RPMI8226 (cell line): ENCODE data around the gene KRTAP10-11.
"Not testable (repeated sequence)": the region's sequence is repeated elsewhere in the genome, so short reads cannot be mapped to it uniquely, and the experiment has no call there.

Experiments
- DNase-seq: peaks from one replicate; pipeline ENCODE4 v3.0.0-alpha.2; 2015

Gene KRTAP10-11

DNA sequence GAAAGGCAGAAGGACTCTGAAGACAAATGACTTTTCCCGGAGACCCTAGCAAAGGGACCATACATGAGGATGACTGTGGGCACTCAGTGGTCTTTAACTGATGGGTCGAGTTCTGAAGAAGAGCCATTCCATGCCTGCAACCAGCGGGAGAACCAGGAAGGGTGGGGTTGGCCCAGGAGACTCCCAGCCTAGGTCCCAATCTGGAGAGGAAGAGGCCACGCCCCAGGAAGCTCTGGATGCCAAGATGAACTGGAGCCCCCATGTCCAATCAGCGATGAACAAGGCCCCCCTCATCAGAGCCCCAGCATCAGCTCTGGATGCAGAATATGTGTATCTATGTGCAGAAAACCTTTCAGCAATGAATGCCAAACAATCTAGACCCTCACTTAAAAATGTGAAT is 5.5 kb upstream of the KRTAP10-11 start:
- no peak for DNase-seq

DNA sequence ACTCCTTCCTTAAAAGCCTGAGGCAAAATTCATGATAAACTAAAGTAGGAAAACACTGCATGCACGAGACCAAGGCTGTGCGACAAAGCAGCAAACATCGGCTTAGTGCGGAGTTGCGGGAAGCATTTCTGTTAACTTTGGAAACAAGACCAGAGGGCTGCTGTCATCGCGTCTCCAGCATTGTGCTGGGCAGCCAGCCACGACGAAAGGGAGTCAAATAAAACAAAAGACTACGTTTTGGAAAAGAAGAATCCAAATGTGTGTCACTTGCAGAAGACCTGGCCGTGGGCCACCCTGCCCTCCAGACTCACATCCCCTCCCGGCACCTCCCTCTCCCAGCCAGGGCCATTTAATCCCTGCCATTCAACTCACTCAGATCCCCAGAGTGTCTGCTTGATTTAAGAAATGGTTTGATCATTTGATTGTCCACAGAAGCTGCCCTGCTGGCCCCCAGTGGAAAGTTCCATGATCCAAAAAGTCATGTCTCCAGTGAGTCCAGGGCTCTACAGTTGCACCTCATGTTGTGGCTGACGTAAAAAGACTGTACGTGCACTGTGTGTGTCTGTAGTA is 2.4 kb upstream of the KRTAP10-11 start:
- DNase-seq: no peak

DNA sequence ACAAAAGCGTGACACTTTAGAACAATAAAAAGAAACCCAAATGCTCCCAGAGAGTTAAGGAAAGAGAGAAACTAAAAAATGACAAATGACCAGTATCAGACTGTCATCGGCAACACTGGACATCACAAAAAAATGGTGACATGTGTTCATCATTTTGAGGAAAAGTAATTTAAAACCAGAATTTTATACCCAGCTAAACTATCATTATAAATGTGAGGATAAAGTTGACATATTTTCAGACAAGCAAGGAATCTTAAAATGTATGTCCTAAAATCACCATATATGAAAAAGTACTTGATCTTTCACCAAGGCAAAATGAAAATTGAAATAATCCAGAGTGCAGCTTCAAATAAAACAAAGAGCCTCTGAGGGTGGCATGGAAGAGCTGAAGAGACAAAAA is 1.3 kb upstream of the KRTAP10-11 start:
- DNase-seq: no peak

DNA sequence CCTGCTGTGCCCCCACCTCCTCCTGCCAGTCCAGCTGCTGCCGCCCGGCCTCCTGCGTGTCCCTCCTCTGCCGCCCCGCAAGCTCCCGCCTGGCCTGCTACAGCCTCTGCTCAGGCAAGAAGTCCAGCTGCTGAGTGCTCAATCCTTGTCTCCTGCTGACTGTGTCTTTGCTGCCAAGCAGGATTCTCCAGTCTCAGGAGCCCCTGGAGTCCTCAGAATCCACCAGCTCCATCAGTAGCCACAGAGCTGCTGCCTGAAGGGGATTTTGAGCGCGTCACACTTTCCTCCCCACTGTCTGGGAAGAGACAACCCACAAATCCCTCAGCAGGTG is 973 bp downstream of the KRTAP10-11 start:
- DNase-seq: no peak

DNA sequence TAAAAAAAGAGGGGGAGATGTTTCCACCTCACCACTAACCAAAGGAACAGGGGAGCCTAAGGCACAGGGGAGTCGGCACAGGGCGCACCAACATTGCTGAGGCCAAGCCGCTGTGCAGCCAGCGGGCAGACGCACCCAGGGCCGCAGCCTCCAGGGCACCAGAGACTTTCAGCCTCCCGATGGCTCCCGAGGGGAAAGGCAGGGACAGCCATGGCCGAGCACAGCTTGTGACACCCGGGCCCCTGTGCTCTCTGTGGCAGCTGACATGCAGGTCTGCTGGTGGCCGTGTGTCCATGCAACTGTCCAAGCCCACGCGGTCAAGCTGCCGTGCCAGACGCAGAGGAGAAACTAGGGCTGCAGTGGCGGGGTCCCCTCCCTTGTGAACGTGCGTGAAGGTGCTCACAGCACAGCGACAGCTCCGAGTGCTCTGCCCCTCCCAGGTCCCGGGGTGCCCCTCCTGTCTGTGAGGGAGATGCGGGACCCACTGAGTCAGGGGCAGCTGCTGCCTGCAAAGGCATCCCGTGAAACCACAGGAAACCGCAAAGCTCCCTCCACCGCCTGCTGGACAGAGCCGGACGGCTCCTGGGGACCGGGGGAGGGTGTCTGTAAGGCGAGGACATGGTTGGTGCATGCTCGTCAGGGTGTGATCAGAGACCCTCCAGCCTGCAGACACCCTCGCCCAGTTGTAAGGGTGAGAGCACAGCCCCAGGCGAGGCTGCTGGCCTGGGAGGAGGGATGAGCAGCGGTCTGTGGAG is 2.5 kb downstream of the KRTAP10-11 start:
- DNase-seq: no peak

DNA sequence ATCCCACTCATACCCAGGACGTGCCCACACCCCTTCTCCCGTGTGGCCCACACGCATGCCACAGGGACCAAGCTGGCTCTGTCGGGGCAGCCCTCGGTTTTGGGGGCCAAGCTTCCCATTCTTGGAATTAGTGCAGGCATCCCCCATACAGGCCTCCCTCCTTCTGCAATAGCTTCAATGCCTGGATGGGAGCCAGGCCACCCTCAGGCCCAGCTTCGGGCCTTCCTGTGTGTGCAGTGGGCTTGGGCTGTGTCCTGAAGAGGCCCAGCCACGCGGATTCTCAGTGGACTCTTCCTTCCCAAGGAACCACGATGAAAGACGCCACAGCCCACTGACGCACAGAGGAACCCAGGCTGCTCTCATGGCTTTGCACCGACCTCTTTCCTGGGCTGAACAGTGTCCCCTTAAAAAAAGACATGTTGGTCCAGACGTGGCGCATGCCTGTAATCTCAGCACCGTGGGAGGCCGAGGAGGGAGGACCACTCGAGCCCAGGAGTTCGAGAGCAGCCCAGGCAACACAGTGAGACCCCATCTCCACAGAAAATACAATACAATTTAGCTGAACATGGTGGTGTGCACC is 3.4 kb downstream of the KRTAP10-11 start:
- DNase-seq: no peak

DNA sequence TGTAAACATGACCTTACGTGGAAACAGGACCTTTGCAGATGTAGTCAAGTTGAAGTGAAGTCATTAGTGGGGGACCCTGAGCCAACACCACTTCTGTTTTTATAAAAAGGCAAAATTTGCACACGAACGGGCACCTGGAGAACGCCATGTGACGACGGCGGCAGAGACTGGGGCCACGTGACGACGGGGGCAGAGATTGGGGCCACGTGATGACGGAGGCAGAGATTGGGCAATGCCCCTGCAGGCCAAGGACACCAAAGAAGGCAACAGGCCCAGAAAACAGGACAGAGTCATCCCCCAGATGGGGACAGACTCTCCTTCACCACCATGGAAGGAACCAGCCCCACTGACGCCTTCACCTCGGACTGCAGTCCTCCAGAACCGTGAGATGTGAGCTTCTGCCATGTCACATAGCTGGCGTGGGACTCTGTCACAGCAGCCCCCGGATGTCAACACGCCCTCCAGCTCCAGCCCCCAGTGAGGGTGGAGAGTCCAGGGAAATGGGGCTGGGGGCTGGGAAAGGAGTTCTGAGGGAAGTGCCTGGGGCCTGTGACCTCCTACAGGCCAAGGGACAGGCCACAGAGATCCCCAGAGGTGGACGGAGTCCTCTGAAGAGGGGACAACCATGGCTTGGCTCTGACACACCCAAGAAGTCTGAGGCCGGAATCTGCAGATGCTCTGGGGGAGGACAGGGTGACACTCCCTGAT is 4.2 kb downstream of the KRTAP10-11 start:
- DNase-seq: no peak

DNA sequence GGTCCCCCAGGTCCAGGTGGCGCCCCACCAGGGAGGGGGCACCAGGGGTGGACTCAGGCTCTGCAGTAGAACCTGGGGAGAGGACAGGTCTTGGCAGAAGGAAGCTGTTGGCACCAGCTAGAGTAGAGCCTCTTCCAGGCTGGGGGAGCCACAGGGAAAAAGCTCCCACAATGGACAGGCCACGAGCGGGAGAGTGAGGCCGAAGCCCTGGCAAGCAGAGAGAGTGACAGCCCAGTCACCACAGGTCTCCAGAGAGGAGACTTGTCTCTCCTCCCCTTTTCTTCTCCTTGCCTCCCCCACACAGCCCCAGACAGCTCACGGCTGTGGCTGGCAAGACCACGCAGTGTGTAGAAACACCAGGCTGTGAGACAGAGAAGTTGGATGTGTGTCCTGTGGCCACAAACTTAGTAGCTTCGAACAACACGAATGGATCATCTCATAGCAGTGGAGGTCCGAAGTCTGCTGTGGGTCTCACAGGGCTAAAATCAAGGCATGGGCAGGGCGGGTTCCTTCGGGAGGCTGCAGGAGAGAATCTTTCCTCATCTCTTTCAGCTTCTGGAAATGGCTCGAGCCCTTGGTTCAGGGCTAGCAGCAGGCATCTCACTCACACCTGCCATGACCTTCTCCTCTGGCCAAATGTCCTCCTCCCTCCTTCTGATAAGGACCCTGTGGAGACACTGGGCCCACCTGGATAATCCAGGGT is 4.9 kb downstream of the KRTAP10-11 start:
- no peak for DNase-seq

DNA sequence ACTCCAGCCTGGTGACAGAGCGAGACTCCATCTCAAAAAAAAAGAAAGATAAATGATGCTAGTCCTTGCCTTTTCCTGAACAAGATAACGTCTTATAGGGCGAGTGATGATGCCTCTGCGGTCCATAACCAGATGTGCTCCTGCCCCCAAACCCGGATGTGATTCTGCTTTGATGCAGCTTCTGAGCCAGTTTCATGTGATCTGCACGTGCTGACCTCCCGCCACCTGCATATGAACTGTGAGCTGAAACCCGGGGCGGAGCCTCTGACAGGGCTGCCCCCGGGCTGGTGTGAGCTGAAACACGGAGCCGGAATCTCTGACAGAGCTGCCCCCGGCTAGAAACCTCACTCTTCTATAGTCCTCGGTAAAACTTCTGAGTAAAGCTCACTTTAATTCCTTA is 6.9 kb downstream of the KRTAP10-11 start:
- peak; percentile 54 for DNase-seq

DNA sequence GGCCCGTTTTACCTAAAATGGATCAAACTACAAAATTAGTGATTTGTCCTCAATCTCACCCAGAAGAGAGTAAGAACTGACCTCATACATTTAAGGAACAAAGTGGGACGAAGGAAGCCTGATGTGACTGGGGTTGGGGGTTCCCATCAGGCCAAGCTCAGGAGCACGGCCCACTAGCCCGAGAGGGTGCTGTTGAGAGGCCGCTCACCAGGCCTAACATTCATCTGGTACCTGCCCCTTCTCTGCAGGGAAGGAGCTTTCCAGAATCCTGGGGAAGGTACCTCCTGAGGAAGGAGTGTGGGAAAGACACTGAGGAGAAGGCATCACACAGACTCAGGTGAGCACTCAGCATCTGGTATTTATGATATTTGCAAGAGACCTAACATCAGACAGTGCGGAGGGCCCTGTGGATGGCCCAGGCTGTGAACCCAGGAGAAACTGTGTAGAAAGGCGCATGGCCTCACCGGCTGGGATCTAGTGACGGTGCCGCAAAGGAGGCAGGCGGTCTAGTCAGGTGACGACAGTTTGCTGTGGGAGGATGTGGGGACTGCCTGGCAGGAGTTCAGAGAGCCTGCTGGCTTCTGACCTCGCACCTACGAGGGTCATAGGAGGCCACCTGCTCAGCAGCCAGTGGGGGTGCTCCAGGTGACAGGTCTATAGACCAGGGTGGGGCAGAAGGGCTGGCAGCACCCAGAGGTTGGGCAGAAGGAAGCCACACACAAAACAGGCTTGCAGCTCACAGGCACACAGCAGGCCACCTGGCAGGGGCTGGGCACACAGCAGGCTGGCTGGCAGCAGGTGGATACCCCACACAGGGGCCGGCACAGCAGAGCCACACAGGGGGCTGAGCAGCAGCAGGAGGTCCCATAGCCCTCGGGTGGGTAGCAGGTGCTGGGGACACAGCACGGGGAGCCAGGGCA is 7.7 kb downstream of the KRTAP10-11 start:
- DNase-seq: peak; percentile 78

DNA sequence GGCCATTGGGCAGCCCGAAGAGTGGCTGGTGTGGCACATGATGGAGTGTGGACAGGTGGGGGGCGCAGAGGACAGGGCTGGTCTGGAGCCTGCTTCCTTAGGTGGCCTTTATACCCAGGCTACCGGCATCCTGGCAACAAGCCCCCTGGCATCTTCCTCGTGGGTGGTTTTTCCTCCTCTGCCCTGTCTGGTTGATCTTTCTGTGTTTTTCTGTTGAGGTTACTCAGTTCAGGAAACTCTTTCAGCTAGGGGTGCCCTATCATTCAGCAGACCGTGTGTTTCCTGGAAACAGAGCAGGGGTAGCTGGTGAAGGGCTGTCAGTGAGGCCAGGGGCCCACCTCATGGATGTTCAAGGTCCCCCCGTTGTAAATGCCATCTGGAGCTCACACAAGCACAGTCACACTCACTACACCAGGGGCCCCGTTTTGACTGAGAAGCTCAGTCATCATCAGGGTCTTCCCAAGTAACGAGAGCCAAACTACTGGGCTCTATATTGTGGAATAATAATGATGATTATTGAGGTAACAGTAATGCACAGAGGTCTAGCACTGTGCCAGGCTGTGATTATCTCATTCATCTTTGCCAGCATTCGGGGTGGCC is 8.5 kb downstream of the KRTAP10-11 start, which contains the start of gene KRTAP12-4:
TSS of gene KRTAP12-4 (minus strand) at position 84 of the 600 bp plus-strand sequence. CDS start at position 39, 45 bp downstream.
- DNase-seq: no peak

DNA sequence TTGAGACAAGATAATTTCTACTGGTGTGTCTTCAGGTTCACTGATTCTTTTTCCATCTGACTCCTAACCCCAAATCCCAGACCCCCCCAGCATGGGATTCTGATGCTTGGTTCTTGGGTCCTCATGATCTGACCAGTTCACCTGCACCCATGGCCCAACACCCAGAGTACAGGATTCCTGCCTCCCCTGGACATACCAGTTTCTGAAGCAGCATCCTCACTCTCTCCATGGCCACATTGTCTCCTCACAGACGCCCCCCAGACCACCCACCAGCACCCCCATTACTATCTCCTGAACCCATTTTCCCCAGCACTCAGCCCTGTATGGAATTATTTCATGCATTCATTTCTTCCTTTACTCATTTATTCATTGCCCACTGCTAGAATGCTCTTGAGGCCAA is 10.7 kb downstream of the KRTAP10-11 start:
- DNase-seq: no peak

DNA sequence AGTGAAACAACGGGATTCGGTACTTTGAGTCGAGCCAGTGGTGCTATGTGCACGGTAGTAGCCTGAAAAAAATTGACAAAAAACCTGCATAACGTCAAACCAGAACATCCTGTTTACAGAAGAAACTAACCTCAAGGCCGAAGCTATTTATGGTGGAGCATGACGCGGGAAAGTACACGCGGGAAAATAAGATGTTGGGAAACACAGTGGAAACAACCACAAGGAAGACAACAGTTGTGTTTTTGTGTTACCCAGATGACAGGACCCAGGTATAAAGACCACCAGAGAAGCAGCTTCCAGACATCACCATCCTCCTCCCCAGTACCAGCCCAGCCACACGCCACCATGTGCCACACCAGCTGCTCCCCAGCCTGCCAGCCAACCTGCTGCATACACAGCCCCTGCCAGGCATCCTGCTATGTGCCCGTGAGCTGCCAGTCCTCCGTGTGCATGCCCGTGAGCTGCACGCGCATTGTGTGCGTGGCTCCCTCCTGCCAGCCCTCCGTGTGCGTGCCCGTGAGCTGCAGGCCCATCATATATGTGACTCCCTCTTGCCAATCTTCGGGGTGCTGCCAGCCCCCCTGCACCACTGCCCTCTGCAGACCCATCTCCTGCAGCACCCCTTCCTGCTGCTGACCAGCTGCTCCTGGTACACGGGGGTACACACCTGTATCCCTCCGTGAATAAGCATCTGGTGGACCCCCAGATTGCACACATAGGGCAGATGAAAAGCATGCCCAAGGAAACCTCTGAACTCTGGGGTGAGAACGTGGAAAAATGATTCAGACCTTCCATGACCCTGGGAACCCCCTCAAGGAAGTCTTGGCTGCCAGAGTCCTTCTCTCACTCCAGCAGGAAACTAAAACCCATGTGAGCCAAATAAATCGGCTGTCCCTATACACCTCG is 11.7 kb downstream of the KRTAP10-11 start, which contains the start of gene KRTAP12-3:
TSS of gene KRTAP12-3 (plus strand) at position 298 of the 906 bp plus-strand sequence. CDS start at position 346, 48 bp downstream.
- peak; percentile 60 for DNase-seq

DNA sequence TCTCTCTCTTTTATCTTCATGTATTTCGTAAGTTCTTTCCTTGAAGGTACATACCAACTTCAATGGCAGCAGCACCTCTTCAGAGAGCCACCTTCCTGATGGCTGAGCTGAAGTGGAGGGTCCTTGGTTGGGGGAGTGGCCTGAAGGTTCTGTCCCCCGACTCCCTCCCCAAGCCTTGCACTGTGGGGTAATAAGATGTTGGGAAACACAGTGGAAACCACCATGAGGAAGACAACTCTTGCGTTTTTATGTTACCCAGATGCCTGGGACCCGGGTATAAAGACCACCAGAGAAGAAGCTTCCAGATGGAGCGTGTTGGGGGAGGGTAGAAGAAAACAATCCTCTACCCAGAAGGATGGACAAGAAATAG is 12.3 kb downstream of the KRTAP10-11 start:
- no peak for DNase-seq

DNA sequence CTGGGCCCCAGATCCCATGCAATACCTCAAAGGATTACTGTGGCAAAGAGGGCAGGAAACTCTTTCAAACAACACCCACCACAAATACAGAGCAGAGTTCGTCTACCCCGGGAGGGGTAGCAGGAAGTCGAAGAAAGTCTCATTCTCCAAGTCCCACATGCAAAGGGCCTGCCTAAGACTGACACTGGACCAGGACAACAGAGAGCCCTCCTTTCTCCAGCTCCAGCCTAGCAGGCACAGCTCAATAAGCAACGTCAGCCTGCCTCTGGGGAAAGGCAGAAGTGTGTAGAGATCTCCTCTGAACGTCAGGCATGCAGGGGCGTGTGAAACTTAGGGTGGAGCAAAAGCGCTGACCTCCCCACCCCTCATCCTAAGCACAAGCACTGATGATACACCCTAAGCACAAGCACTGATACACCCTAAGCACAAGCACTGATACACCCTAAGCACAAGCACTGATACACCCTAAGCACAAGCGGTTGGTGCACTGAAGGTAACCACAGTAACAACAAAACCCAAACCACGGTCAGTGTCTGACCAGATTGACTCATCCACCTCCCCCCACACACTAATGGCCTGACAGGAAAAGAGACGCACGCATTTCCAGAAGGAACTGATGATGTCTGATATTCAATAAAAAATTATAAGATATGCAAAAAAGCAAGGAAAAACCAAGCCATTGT is 12.8 kb downstream of the KRTAP10-11 start:
- no peak for DNase-seq

DNA sequence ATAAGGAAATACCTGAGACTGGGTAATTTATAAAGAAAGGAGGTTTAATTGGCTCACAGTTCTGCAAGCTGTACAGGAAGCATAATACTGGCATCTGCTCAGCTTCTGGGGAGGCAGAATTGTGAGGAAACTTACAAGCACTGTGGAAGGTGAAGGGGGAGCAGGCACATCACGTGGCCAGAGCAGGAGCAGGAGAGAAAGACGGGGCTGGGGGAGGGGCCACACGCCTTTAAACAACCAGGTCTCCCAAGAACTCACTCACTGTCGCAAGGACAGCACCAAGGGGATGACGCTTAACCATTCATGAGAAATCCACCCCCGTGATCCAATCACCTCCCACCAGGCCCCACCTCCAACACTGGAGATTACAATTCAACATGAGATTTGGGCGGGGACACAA is 15.4 kb downstream of the KRTAP10-11 start:
- not testable (repeated sequence) for DNase-seq

DNA sequence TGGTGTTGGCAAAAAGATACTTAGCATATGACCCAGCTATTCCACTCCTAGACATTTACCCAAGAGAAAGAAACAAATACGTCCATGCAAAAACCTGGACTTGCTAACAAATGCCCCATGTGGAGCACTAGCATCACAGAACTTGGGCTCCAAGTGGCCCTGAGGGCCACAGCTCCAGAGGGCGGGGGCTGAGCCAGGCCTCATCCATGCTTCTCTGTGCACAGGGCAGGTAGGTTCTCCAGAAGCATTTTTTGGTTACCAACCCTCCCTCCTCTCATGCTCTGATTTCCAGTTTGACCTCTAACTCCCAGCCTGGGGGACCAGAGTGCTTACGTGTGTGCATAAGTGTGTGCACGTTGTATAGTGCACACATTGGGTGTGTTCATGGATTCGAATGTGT is 18.5 kb downstream of the KRTAP10-11 start:
- DNase-seq: no peak

DNA sequence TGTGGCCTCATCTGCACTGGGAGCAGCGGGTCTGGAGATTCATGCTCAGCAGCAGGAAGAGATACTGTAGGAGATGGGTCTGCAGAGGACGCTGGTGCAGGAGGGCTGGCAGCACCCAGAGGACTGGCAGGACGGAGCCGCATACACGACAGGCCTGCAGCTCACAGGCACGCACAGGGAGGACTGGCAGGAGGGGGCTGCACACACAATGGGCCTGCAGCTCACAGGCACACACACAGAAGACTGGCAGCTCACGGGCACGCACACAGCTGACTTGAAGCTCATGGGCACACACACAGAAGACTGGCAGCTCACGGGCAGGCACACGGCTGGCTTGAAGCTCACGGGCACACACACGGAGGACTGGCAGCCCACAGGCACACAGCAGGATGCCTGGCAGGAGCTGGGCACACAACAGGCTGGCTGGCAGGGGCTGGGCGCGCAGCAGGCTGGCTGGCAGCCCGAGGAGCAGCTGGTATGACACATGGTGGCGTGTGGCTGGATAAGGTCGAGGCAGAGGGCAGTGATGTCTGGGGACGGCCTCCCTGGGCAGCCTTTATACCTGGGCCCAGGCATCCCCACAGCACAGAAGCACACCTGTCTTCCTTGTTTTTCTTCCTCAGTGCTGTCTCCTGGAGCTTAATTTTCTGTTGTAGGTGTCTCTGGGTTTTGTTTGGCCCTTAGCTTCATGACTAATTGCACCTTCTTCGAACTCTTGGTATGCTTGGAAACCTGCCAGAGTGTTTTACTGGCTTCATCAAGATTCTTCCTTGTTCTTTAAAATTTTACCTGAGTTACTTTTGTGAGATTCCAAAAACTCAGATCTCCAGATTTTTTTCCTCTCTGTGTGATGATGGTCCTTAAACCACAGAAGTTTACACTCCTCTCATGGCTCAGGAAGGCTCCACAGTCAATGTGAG is 20.4 kb downstream of the KRTAP10-11 start, which contains the start of gene KRTAP12-2:
TSS of gene KRTAP12-2 (minus strand) at position 527 of the 920 bp plus-strand sequence. CDS start at position 486, 41 bp downstream.
- peak; percentile 70 for DNase-seq
